Measurements from ENCODE around the gene ADGRV1.

- no peak for TF ChIP-seq CTCF (IDR thresholded peaks at IDR 0.05)
- no peak for TF ChIP-seq POLR2A (IDR thresholded peaks at IDR 0.05)
Observed at GRCh38 chr5:90696153-90696552, 137.6 kb downstream of the ADGRV1 start.

Data from Peyer's patch (tissue), 4 donors.